Ascending aorta (tissue), 2 donors: Measurements from ENCODE around the gene CSTPP1. TPM values are rescaled to one million over a fixed set of nuclear protein-coding genes. Genes with fewer than 3 reads are reported as not detected.

ENCODE experiments used
- DNase-seq, 2 donors: peaks; one replicate each; pipeline ENCODE4 v3.0.0-alpha.2; 2019; ENCODE audit warnings: low spot score in 2 of 2
- H3K27ac ChIP-seq, 2 donors: fragments of 200-600 bp; sonication (generic); one replicate each; pipeline ENCODE4 v1.5.1; 2016 to 2017; ENCODE audit warnings: mild to moderate bottlenecking in 1 of 2
- H3K27me3 ChIP-seq: fragments of 200-600 bp; sonication (generic); one replicate; pipeline ENCODE4 v1.5.1; 2017
- H3K36me3 ChIP-seq, 2 donors: fragments of 200-600 bp; sonication (generic); one replicate each; pipeline ENCODE4 v1.5.1; 2016
- H3K4me1 ChIP-seq, 2 donors: fragments of 200-600 bp; sonication (generic); one replicate each; pipeline ENCODE4 v1.5.1; 2016 to 2017; ENCODE audit warnings: mild to moderate bottlenecking in 1 of 2
- H3K4me3 ChIP-seq, 2 donors: fragments of 200-600 bp; sonication (generic); one replicate each; pipeline ENCODE4 v1.5.1; 2016 to 2017; ENCODE audit warnings: mild to moderate bottlenecking in 1 of 2
- H3K9me3 ChIP-seq, 2 donors: fragments of 200-600 bp; sonication (generic); one replicate each; pipeline ENCODE4 v1.5.1; 2016
- CTCF ChIP-seq, 3 experiments: fragments of 200-600 bp in 2 of 3; fragments of 450-650 bp in 1 of 3; sonication (generic) in 2 of 3; IDR thresholded peaks; one replicate each; pipeline ENCODE4 v1.5.1; 2016 to 2019; ENCODE audit warnings: antibody characterized with exemption in 3 of 3, mild to moderate bottlenecking in 1 of 3, moderate library complexity in 1 of 3
- intact Hi-C: fragments of 100-400 bp; cut with DNase I; formaldehyde crosslinking; loops from one replicate; pipeline ENCODE4 v1.15.1; 2023
- total RNA-seq: library from RNA; depleted of rRNA; stranded (reverse); fragments of >200 nt; gene quantifications from one replicate; pipeline ENCODE4 v1.1.0, GENCODE V29; 2016

Gene CSTPP1
- total RNA-seq, 1 donor from 2014 or later, result 16.6 TPM

GRCh38 chr11:47127213-47127612 lies 190.7 kb downstream of the CSTPP1 start:
- Histone ChIP-seq H3K9me3 (no peaks in the 10 kb centered on the region), H3K4me1 (no peaks in the 10 kb centered on the region), H3K4me3 (no peak overlapping the region), H3K36me3 (no peaks in the 10 kb centered on the region), H3K27me3 (no peaks in the 10 kb centered on the region), H3K27ac (no peak overlapping the region)
- no peak for DNase-seq
- intact Hi-C loops, result no loop called here
- TF ChIP-seq CTCF (IDR thresholded peaks at IDR 0.05), result no peak

GRCh38 chr11:47130543-47130942 lies 194.0 kb downstream of the CSTPP1 start:
- no peak for DNase-seq
- intact Hi-C loops, result no loop called here

GRCh38 chr11:47131136-47131535 lies 194.6 kb downstream of the CSTPP1 start:
- TF ChIP-seq CTCF (IDR thresholded peaks at IDR 0.05), result no peak
- no peaks in the 10 kb centered on the region for H3K9me3 ChIP-seq
- no peak overlapping the region for H3K27ac ChIP-seq
- H3K4me1 ChIP-seq, result no peaks in the 10 kb centered on the region
- H3K27me3 ChIP-seq, result no peaks in the 10 kb centered on the region
- H3K36me3 ChIP-seq, result no peaks in the 10 kb centered on the region
- no peak overlapping the region for H3K4me3 ChIP-seq
- intact Hi-C loops, result no loop called here
- no peak for DNase-seq

More at GRCh38 chr11:47130543-47130942, 194.0 kb downstream of the CSTPP1 start:
- Histone ChIP-seq H3K4me1 (no peaks in the 10 kb centered on the region), H3K27me3 (no peaks in the 10 kb centered on the region), H3K36me3 (no peaks in the 10 kb centered on the region), H3K4me3 (no peak overlapping the region), H3K9me3 (no peaks in the 10 kb centered on the region), H3K27ac (no peak overlapping the region)
- no peak for TF ChIP-seq CTCF (IDR thresholded peaks at IDR 0.05)

GRCh38 chr11:47132490-47132889 lies 195.9 kb downstream of the CSTPP1 start:
- intact Hi-C loops, result no loop called here
- H3K36me3 ChIP-seq, result no peaks in the 10 kb centered on the region
- no peak overlapping the region for H3K4me3 ChIP-seq
- H3K9me3 ChIP-seq, result no peaks in the 10 kb centered on the region
- H3K4me1 ChIP-seq, result no peaks in the 10 kb centered on the region
- DNase-seq, result no peak
- H3K27me3 ChIP-seq, result no peaks in the 10 kb centered on the region
- H3K27ac ChIP-seq, result no peak overlapping the region
- TF ChIP-seq CTCF (IDR thresholded peaks at IDR 0.05), result no peak

- Histone ChIP-seq H3K9me3 (no peaks in the 10 kb centered on the region), H3K27me3 (no peaks in the 10 kb centered on the region), H3K4me1 (no peaks in the 10 kb centered on the region), H3K4me3 (no peak overlapping the region), H3K36me3 (peaks cover 0 to 2% of the 10 kb centered on the region in 2 donors), H3K27ac (no peak overlapping the region)
- intact Hi-C loops, result no loop called here
- TF ChIP-seq CTCF (IDR thresholded peaks at IDR 0.05), result no peak
- DNase-seq, result no peak
Observed at GRCh38 chr11:47132981-47133380, 196.4 kb downstream of the CSTPP1 start.

- intact Hi-C loops, result no loop called here
- no peak for DNase-seq
- Histone ChIP-seq H3K27ac (no peak overlapping the region), H3K4me3 (no peak overlapping the region), H3K9me3 (no peaks in the 10 kb centered on the region), H3K36me3 (peaks cover 0 to 5% of the 10 kb centered on the region in 2 donors), H3K27me3 (no peaks in the 10 kb centered on the region), H3K4me1 (no peaks in the 10 kb centered on the region)
- no peak for TF ChIP-seq CTCF (IDR thresholded peaks at IDR 0.05)
Observed at GRCh38 chr11:47136327-47136726, 199.8 kb downstream of the CSTPP1 start.
